HL-60/S4 treated with phorbol 12-myristate 13-acetate at 8.2 ng/mL for 4 days and 3 days (cell line): ENCODE measurements around the gene STK11IP.

ENCODE experiments used
- in situ Hi-C: fragments of 300-500 bp; cut with MboI; formaldehyde crosslinking; loops from 2 replicates; pipeline ENCODE4 v1.15.0; 2022; ENCODE audit warnings: low sequenced_read_pairs

Gene STK11IP

GRCh38 chr2:219597552-219598307 is at the start of gene STK11IP:
STK11IP (plus strand) TSS chr2:219597857; CDS start chr2:219598120, 263 bp downstream.
- in situ Hi-C loops: no loop called here

DNA sequence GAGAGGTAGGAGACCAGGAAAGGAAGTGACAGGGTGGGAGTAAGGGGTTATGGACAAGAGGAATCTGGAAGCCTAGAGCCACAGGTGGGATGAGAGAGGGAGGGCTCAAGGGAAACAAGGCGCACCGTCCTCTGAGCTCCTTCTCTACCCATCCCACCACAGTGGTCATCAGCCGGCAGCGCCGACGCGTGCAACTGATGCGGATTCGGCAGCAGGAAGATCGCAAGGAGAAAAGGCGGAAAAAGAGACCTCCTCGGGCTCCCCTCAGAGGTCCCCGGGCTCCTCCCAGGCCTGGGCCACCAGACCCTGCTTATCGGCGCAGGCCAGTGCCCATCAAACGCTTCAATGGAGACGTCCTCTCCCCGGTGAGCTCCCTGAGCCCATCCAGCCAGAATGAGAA is 48.7 kb upstream of the STK11IP start:
- in situ Hi-C loops: loop anchor here (10.0 kb wide), 1 partner anchor 96 kb away; no protein-coding TSS in a partner anchor

DNA sequence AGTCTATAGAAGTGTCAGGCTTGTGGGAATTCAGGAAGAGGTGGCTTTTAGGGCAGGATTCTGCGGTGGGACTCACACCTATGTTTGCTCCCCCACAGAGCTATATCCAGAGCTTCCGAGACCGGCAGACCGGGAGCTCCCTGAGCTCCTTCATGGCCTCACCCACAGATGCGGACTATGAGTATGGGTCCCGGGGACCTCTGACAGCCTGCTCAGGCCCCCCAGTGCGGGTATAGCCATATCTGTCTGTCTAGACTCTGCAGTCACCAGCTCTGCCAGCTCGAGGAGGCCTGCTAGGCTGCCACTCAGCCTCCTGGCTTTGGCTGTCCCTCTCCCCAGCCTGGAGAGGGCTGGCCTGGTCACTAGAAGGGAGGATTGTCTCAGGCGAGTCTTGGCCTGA is 48.0 kb upstream of the STK11IP start:
- in situ Hi-C loops: loop anchor here (10.0 kb wide), 1 partner anchor 95 kb away; no protein-coding TSS in a partner anchor

- in situ Hi-C loops: no loop called here
These were observed 45.9 kb upstream of the STK11IP start for GRCh38 chr2:219551441-219552381.

- in situ Hi-C loops: no loop called here
These were observed 45.1 kb upstream of the STK11IP start for GRCh38 chr2:219552382-219553167.

DNA sequence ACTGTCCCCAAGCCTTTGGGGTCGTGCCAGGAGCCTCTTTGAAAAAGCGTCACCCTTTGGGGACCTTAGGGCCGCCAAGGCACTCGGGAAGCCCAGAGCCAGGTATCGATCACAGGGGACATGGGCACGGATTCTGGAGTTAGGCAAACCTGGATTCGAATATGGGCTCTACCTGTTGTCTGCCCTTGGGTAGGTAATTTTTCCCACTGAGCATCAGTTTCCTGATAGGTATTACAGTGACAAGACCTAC is 44.6 kb upstream of the STK11IP start:
- in situ Hi-C loops: no loop called here

GRCh38 chr2:219553463-219553963 is 44.1 kb upstream of the STK11IP start:
- in situ Hi-C loops: no loop called here

DNA sequence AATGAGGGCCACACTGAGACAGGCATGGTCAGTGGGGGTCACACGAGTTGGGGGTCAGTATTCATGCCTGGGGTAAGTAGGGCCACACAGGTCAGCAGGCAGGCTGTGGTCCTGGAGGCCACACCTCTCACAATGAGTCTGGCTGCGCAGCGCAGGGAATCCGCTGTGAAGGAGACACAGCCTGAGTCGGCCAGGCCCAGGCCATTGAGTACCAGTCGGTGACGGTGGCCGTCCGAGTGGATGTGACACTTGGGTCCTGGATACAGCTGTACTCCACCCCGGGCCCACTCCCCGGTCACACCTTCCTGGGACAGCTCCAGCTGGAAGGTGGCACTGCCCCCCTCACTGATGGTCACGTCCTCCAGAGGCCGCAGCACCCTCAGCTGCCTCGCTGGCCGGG is 43.3 kb upstream of the STK11IP start:
- in situ Hi-C loops: no loop called here

DNA sequence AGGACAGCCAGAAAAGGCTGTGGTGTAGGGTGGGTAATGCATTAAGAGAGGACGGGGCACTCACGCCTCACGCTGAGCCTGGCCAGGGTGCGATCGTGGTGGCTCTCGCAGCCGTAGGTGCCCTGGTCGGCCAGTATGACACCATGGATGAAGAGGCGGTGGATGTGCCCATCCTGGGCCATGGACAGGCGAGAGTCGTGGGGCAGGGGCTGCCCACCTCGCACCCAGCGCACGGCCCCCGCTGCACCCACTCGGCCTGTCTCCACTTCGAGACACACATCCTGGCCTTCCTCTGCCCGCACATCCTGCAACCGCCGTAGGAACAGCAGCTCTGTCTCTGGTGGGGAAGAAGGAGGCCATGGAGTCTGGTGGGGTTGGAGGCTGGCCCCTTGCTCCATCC is 41.7 kb upstream of the STK11IP start:
- in situ Hi-C loops: no loop called here

- in situ Hi-C loops: no loop called here
These were observed 41.2 kb upstream of the STK11IP start for GRCh38 chr2:219556413-219556812.

DNA sequence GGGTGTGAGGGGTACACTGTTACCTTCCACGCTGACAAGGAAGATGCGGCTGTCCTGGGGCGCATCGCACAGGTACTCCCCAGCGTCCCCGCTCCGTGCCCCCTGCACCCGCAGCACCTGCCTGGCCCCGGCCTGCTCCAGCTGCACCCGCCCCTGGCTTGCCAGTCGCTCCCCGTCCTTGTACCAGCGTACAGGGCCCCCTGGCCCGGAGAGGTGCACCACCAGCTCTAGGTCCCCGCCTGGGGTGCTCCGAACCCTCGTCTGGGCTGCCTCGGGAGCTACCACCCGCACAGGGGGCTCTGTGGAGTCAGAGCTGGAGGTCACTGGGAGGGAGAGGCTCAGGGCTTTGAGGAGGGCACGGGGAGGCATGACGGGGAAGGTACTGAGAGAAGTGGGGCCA is 40.3 kb upstream of the STK11IP start:
- in situ Hi-C loops: no loop called here

DNA sequence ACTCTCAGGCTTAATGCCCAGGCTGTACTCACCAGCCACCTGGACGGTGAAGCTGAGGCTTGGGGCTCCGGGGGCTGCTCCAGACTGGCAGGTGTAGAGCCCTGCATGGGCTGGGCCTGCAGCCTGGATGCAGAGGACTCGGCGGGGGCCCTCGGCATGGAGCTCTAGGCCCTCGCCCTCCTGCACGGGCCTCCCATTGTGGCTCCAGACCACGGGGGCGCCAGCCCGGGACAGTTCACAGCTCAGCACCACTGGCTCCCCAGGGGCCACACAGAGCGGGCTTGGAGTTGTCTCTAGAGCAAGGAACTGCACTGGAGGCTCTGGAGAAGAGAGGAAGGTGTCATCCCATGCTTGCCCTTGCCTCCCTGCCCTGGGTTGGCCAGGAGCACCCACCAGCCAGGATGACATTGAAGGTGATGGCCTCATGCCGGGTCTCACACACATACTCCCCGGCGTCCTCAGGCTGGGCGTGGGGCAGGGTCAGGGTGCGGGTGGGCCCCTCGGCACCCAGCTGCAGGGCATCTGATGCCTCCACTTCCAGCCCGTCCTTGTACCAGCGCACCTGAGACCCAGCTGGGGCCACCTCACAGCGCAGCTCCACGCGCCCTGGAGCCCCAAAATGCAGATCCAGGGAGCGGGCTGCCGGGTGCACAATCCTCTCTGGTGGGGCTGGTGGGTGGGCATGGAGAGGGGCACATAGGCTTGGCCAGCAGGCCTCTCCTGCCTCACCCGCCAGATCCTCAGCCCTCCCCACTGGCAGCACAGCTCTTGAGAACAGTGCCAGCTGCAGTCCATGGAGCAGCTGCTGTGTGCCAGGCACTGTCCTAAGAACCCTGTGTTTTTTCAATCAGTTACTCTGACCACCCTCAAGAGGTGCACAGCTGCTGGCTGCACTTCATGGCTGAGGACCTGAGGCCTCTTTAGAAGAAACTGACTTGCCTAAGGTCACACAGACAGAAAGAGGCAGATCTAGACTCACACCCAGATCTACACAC is 39.6 kb upstream of the STK11IP start:
- in situ Hi-C loops: no loop called here

DNA sequence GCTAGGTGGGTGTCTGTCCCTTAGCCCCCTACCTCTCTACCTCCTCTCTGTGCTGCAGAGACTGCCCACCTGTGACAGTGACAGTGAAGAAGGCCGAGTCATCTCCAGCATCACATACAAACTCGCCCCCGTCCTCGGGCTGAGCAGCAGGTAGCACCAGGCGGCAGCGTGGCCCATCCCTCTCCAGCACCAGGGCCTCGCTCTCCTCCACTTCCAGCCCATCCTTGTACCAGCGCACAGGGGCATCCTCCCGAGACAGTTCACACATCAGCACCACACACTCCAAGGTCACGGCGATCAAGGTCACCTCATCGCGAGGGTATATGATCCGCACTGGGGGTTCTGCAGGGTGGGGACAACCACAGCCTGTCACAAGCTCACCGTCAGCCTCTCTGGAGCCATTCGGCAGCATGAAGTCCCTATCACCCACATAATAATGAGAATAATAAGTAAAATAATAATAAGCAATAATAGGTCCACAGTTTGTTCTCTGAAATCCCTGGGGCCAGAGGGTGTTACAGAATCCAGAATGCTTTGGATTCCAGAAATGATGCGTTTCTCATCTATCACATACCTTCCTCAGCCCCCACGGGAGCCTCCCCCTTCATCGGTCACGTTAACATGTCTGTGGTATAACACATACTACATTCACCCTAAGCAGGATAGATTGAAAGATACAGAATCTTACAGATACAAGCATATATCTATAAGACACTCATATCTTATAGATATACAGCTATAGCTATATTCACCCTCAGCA is 38.3 kb upstream of the STK11IP start:
- in situ Hi-C loops: no loop called here

GRCh38 chr2:219560037-219560892 is 37.4 kb upstream of the STK11IP start:
- in situ Hi-C loops: no loop called here

DNA sequence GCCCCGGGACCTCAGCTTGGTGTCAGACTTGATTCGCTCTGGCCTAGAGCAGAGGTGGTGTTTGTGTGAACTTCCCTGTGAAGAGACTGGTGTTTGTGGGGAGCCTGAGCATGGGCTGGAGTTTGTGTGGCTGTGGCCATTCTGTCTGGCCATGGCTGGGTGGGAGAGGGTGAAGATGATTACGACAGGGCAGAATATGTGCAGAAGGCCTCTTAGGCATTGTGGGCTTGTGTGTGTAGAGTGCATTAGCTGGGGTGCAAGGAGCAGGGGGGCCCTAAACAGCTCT is 36.8 kb upstream of the STK11IP start:
- in situ Hi-C loops: no loop called here

DNA sequence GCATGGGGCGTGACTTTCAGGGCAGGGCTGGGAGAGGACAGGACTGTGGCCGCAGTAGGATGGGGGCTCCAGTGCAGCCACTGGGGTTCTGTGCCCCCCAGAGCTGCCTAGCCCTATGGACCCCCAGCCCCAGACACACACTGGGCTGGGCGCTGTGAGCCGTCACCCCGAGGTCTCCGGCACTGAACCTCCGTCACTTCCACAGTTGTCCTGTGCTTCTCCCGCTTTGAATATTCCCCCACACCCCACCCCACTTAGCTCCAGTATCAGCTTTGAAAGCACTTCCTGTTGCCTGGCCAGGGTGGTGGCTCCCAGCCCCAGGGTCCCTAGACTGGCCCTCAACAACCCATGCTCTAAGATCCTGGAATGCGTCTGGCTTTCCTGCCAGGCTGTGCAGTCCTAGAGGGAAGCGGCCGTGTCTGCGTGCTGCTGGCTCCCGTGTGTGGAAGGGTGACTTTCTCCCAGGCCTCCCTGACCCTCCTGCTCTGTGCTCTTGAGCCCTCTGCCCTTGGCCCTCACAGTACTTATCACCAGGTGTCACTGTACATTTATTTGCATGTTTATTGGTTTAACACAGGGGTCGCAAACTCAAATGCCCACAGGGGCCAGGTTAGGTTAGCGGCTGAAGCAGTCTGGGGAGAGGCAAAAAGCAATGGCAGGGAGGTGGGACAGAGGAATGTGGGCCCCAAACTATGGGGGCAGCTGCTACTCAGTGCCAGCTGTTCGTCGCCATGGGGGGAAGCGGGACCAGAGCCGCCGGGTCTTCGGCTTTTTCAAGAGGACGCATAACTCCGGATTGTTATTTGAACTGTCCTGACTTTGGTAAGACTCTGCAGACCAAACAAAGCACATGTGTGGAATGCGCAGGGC is 36.2 kb upstream of the STK11IP start:
- in situ Hi-C loops: no loop called here
